ENCODE measurements around the gene UBE3C. TPM values are rescaled to one million over a fixed set of nuclear protein-coding genes. Genes with fewer than 3 reads are reported as not detected.
"Not testable (repeated sequence)": the region's sequence is repeated elsewhere in the genome, so short reads cannot be mapped to it uniquely, and the experiment has no call there.

The UBE3C gene
- total and polyA plus RNA-seq, 2 donors = 41.2 to 119 TPM

GRCh38 chr7:157244516-157245294, 106.0 kb downstream of the UBE3C start:
- Histone ChIP-seq H3K36me3 (ENCODE audit: insufficient read depth) (no peaks in the 10 kb centered on the region), H3K4me3 (ENCODE audit: low read depth, low read length) (no peak overlapping the region), H3K27ac (ENCODE audit: low read depth) (no peak overlapping the region), H3K4me1 (ENCODE audit: insufficient read depth) (no peaks in the 10 kb centered on the region)
- WGBS = 87% methylated on average over 6 of the region's 6 CpGs
- DNase-seq (ENCODE audit: extremely low spot score) = no peak

DNA sequence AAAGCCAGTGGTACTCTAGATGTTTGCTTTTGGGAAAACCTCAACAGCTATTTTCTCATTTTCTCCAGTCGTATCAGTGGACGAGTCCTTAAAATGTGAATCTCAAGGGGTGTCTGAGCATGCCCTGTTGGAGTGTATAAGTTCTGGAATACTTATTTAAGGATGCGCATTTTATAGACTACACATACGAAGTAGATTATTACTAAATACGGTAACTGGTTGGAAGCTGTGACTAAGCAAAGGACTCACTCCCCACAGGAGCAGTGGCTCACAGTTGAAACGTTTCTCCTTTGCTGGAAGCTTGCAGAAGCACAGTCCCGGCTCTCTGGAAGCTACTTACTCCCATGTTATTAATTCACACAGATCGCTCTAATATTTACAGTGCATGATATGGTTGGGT, 107.3 kb downstream of the UBE3C start:
- H3K36me3 ChIP-seq (ENCODE audit: insufficient read depth) = no peaks in the 10 kb centered on the region
- H3K4me3 ChIP-seq (ENCODE audit: low read depth, low read length) = no peak overlapping the region
- no peak overlapping the region for H3K27ac ChIP-seq (ENCODE audit: low read depth)
- no peak for DNase-seq (ENCODE audit: extremely low spot score)
- no peaks in the 10 kb centered on the region for H3K4me1 ChIP-seq (ENCODE audit: insufficient read depth)
- 92% methylated on average over 8 of the region's 8 CpGs for WGBS

DNA sequence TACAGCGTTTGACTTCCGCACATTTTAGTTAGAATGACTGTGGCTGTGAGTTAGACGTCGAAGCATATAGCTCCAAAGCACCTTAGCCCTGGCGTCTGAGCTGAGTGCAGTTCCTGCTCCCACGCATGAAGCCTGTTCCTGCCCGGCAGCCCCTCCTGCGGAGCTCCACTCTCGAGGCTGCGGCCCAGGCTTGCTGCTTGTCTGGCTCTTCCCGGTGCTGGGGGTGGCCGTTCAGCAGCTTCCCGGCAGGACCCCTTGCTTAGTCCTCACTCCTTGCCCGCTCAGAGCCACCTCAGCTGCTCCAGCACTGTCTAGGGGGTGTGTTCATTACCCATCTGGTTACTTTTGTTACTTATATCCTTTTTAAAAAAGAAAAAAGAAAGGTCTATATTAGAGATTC, 109.9 kb downstream of the UBE3C start:
- DNase-seq (ENCODE audit: extremely low spot score) = no peak

GRCh38 chr7:157250605-157251228, 112.0 kb downstream of the UBE3C start:
- WGBS = 54% methylated on average over 9 of the region's 9 CpGs
- H3K4me3 ChIP-seq (ENCODE audit: low read depth, low read length) = no peak overlapping the region
- H3K36me3 ChIP-seq (ENCODE audit: insufficient read depth) = peaks cover 6% of the 10 kb centered on the region
- no peaks in the 10 kb centered on the region for H3K4me1 ChIP-seq (ENCODE audit: insufficient read depth)
- no peak for DNase-seq (ENCODE audit: extremely low spot score)
- H3K27ac ChIP-seq (ENCODE audit: low read depth) = no peak overlapping the region

More for the DNA sequence above, 109.9 kb downstream of the UBE3C start:
- H3K36me3 ChIP-seq (ENCODE audit: insufficient read depth) = peaks cover 1% of the 10 kb centered on the region
- no peak overlapping the region for H3K27ac ChIP-seq (ENCODE audit: low read depth)
- 93% methylated on average over 14 of the region's 14 CpGs for WGBS
- H3K4me3 ChIP-seq (ENCODE audit: low read depth, low read length) = no peak overlapping the region
- no peaks in the 10 kb centered on the region for H3K4me1 ChIP-seq (ENCODE audit: insufficient read depth)

- not testable (repeated sequence) for DNase-seq (ENCODE audit: extremely low spot score); H3K4me1 ChIP-seq (ENCODE audit: insufficient read depth); H3K36me3 ChIP-seq (ENCODE audit: insufficient read depth); H3K4me3 ChIP-seq (ENCODE audit: low read depth, low read length); H3K27ac ChIP-seq (ENCODE audit: low read depth)
- WGBS = 93% methylated on average over 6 of the region's 6 CpGs
Measured at GRCh38 chr7:157251817-157252216, 113.1 kb downstream of the UBE3C start.

- no peak overlapping the region for H3K4me3 ChIP-seq (ENCODE audit: low read depth, low read length)
- WGBS = 83% methylated on average over 11 of the region's 11 CpGs
- no peak overlapping the region for H3K27ac ChIP-seq (ENCODE audit: low read depth)
- no peak for DNase-seq (ENCODE audit: extremely low spot score)
- H3K4me1 ChIP-seq (ENCODE audit: insufficient read depth) = no peaks in the 10 kb centered on the region
- peaks cover 11% of the 10 kb centered on the region for H3K36me3 ChIP-seq (ENCODE audit: insufficient read depth)
Measured at GRCh38 chr7:157253850-157254249, 115.1 kb downstream of the UBE3C start.

- H3K4me1 ChIP-seq (ENCODE audit: insufficient read depth); DNase-seq (ENCODE audit: extremely low spot score); H3K27ac ChIP-seq (ENCODE audit: low read depth); H3K4me3 ChIP-seq (ENCODE audit: low read depth, low read length): not testable (repeated sequence)
- peaks cover 11% of the 10 kb centered on the region for H3K36me3 ChIP-seq (ENCODE audit: insufficient read depth)
- 88% methylated on average over 18 of the region's 18 CpGs for WGBS
Measured at GRCh38 chr7:157254781-157255180, 116.1 kb downstream of the UBE3C start.

DNA sequence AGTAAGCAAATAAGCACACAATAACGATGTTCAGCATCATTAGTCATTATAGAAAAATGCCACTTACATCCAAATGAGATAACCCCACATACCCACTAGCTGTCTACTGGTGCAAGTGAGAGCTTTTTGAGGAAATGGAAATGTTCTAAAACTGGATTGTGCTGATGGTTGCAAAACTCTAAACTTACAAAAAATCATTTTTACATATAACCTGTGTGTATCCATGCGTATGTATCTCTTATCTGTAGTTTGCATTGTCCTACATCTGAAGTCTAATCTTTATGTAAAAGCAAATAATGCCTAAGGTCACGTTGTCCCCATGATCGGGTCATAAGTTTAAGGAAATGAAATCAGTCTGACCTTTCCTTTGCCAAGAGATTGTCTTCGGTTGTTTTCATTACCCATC, 116.5 kb downstream of the UBE3C start:
- WGBS = 65% methylated on average over 5 of the region's 5 CpGs
- no peak for DNase-seq (ENCODE audit: extremely low spot score)
- Histone ChIP-seq H3K27ac (ENCODE audit: low read depth) (no peak overlapping the region), H3K4me3 (ENCODE audit: low read depth, low read length) (no peak overlapping the region), H3K36me3 (ENCODE audit: insufficient read depth) (peaks cover 11% of the 10 kb centered on the region), H3K4me1 (ENCODE audit: insufficient read depth) (no peaks in the 10 kb centered on the region)

- no peak overlapping the region for H3K4me3 ChIP-seq (ENCODE audit: low read depth, low read length)
- 96% methylated on average over 23 of the region's 23 CpGs for WGBS
- no peak overlapping the region for H3K27ac ChIP-seq (ENCODE audit: low read depth)
- DNase-seq (ENCODE audit: extremely low spot score) = no peak
- peaks cover 3% of the 10 kb centered on the region for H3K36me3 ChIP-seq (ENCODE audit: insufficient read depth)
- H3K4me1 ChIP-seq (ENCODE audit: insufficient read depth) = no peaks in the 10 kb centered on the region
Measured at GRCh38 chr7:157263156-157263555, 124.4 kb downstream of the UBE3C start.

DNA sequence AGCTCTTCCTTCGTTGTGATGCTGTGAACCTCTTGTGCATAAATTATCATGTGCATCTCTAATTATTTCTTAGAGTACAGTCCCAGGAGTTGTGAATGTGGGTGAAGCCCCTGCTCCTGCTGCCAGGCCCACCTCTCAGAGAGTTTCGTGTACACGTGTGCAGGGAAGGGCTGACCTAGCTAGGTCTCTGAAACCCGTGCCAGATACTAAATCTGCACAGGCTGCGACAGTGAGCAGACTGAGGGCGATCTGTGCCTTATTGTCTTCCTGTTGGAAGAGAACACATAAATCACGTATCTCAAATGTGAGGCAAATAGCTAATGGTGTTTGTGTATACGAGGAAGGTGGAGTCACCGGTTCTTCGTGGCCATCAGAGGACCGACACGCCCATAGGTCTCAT, 126.3 kb downstream of the UBE3C start:
- Histone ChIP-seq H3K27ac (ENCODE audit: low read depth) (no peak overlapping the region), H3K4me1 (ENCODE audit: insufficient read depth) (no peaks in the 10 kb centered on the region), H3K36me3 (ENCODE audit: insufficient read depth) (no peaks in the 10 kb centered on the region), H3K4me3 (ENCODE audit: low read depth, low read length) (no peak overlapping the region)
- WGBS = 94% methylated on average over 12 of the region's 12 CpGs
- no peak for DNase-seq (ENCODE audit: extremely low spot score)

GRCh38 chr7:157266272-157266671, 127.5 kb downstream of the UBE3C start:
- 89% methylated on average over 7 of the region's 7 CpGs for WGBS
- H3K4me3 ChIP-seq (ENCODE audit: low read depth, low read length) = no peak overlapping the region

DNA sequence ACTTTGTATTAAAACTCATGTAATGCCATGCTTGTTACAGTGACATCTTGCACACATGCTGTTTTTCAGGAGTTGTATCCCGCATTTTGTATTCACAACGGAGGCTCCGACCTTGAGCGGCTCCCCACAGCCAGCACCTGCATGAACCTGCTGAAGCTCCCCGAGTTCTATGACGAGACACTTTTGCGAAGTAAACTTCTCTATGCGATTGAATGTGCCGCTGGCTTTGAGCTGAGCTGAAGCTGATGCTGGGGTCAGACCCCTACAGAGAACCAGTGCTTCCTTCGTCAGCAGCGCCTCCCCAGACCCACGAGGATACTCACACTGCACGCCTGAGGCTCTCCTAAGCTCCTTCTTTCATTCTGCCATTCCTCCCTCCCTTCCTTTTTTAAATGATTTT, 128.8 kb downstream of the UBE3C start:
- H3K4me3 ChIP-seq (ENCODE audit: low read depth, low read length) = no peak overlapping the region
- no peak for DNase-seq (ENCODE audit: extremely low spot score)
- peaks cover 3% of the 10 kb centered on the region for H3K4me1 ChIP-seq (ENCODE audit: insufficient read depth)
- H3K36me3 ChIP-seq (ENCODE audit: insufficient read depth) = no peaks in the 10 kb centered on the region
- no peak overlapping the region for H3K27ac ChIP-seq (ENCODE audit: low read depth)
- 91% methylated on average over 13 of the region's 13 CpGs for WGBS

More at GRCh38 chr7:157266272-157266671, 127.5 kb downstream of the UBE3C start:
- no peak for DNase-seq (ENCODE audit: extremely low spot score)
- no peaks in the 10 kb centered on the region for H3K4me1 ChIP-seq (ENCODE audit: insufficient read depth)
- no peak overlapping the region for H3K27ac ChIP-seq (ENCODE audit: low read depth)
- H3K36me3 ChIP-seq (ENCODE audit: insufficient read depth) = no peaks in the 10 kb centered on the region

GRCh38 chr7:157267956-157268355, 129.2 kb downstream of the UBE3C start:
- H3K36me3 ChIP-seq (ENCODE audit: insufficient read depth) = no peaks in the 10 kb centered on the region
- 88% methylated on average over 5 of the region's 5 CpGs for WGBS
- peaks cover 3% of the 10 kb centered on the region for H3K4me1 ChIP-seq (ENCODE audit: insufficient read depth)
- H3K27ac ChIP-seq (ENCODE audit: low read depth) = no peak overlapping the region
- H3K4me3 ChIP-seq (ENCODE audit: low read depth, low read length) = no peak overlapping the region
- no peak for DNase-seq (ENCODE audit: extremely low spot score)

DNA sequence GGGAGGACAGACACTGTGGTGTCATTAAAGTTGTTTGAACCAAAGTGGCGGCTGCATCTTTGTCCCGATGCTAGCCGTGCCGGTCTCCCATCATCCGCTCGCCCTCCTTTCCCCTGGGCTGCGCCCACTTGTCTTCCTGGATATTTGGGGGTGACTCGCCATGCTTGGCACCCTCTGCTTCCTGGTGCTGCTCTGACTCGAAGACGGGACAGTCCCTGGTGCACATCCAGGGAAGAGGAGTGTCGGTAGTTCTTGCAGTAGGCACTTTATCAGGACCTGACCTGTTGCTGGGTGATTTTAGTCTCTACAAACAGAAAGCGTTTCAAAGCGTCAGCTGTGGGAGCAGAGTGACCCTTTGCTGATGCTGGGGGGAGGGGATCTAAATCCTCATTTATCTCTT, 129.8 kb downstream of the UBE3C start:
- DNase-seq (ENCODE audit: extremely low spot score) = no peak
- Histone ChIP-seq H3K27ac (ENCODE audit: low read depth) (no peak overlapping the region), H3K4me3 (ENCODE audit: low read depth, low read length) (no peak overlapping the region), H3K4me1 (ENCODE audit: insufficient read depth) (peaks cover 4% of the 10 kb centered on the region), H3K36me3 (ENCODE audit: insufficient read depth) (no peaks in the 10 kb centered on the region)
- 75% methylated on average over 13 of the region's 13 CpGs for WGBS

Measured in urinary bladder (tissue), 4 donors.